ENCODE data around the gene PRX. TPM values are rescaled to one million over a fixed set of nuclear protein-coding genes. Genes with fewer than 3 reads are reported as not detected.

The PRX gene, protein sequence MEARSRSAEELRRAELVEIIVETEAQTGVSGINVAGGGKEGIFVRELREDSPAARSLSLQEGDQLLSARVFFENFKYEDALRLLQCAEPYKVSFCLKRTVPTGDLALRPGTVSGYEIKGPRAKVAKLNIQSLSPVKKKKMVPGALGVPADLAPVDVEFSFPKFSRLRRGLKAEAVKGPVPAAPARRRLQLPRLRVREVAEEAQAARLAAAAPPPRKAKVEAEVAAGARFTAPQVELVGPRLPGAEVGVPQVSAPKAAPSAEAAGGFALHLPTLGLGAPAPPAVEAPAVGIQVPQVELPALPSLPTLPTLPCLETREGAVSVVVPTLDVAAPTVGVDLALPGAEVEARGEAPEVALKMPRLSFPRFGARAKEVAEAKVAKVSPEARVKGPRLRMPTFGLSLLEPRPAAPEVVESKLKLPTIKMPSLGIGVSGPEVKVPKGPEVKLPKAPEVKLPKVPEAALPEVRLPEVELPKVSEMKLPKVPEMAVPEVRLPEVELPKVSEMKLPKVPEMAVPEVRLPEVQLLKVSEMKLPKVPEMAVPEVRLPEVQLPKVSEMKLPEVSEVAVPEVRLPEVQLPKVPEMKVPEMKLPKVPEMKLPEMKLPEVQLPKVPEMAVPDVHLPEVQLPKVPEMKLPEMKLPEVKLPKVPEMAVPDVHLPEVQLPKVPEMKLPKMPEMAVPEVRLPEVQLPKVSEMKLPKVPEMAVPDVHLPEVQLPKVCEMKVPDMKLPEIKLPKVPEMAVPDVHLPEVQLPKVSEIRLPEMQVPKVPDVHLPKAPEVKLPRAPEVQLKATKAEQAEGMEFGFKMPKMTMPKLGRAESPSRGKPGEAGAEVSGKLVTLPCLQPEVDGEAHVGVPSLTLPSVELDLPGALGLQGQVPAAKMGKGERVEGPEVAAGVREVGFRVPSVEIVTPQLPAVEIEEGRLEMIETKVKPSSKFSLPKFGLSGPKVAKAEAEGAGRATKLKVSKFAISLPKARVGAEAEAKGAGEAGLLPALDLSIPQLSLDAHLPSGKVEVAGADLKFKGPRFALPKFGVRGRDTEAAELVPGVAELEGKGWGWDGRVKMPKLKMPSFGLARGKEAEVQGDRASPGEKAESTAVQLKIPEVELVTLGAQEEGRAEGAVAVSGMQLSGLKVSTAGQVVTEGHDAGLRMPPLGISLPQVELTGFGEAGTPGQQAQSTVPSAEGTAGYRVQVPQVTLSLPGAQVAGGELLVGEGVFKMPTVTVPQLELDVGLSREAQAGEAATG (N-terminal part only)
- total RNA-seq (2021; ENCODE audit: unreplicated experiment), result 4.8 TPM
- 4.8 and 5.1 TPM in 2 replicates for polyA plus RNA-seq (2012)
- Bru-seq, nascent RNA, result percentile 41 among the genes with signal in this experiment
- BruChase-seq, experiment 1, labeled RNA remaining after a 6-hour chase, result percentile 55 among the genes with signal in this experiment
- percentile 51 among the genes with signal in this experiment for BruChase-seq, experiment 2, labeled RNA remaining after a 2-hour chase
- long read RNA-seq, partial matches to known transcripts, result 4 of 6 reads
- long read RNA-seq, other reads (novel, unspliced or antisense), result 2 of 6 reads

DNA sequence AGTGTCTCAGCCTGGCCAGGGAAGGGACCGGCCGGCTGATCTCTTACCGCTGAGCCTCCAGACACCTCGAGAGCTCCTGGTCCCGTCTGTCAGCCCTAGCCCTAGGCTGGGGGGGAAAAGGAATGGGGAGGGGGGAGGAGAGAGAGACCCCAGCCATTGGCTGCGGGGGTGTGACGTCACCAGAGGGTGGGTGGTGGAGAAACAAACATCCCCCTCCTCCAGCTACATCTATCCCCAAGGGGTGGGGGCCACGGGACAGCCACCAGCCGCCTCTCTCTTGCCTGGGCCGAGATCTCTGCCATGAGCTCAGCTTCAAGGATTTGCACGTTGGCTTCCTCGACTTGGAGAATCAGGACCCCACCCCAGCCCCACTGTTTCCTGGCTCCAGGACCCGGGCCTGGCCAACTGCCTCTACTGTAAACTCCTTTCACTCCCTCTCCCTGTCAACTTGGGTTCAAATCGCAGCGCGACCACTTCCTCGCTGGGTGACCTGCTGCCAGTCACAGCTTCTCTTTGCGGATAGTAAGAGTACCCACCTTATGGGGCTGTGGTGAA, at the start of gene PRX:
Gene PRX, minus strand, starts transcription at position 88 of the 555 bp plus-strand sequence. CDS start 5,446 bp downstream, outside the sequence.
- Histone ChIP-seq H2AFZ (ENCODE audit: low read depth, low read length, poor library complexity, severe bottlenecking) (no peak within 1 kb of the TSS), H3K4me2 (ENCODE audit: low read length) (peak within 1 kb of the TSS; percentile 87; the same call in 1 of the 2 replicates), H3K36me3 (ENCODE audit: control insufficient read depth in 1 of 2, insufficient read depth in 2 of 2, low read length in 2 of 2) (no peaks in the 10 kb centered on the region), H3K4me3 (replicated peaks in 1 of 2; ENCODE audit: low read depth in 1 of 2, low read length in 2 of 2) (no peak within 1 kb of the TSS), H3K27ac (ENCODE audit: low read depth, low read length) (no peak within 1 kb of the TSS; the same call in 1 of the 2 replicates), H3K27me3 (ENCODE audit: insufficient read depth, low read length) (no peaks in the 10 kb centered on the region), H3K79me2 (ENCODE audit: insufficient read depth, low read length) (no peaks in the 10 kb centered on the region), H3K9ac (ENCODE audit: low read length) (0 out of 2 replicates have a peak within 1 kb of the TSS, but pooled peaks have one; percentile 62), H3K4me1 (ENCODE audit: control insufficient read depth in 1 of 2, insufficient read depth in 2 of 2, low read length in 2 of 2) (peaks cover 41 to 71% of the 10 kb centered on the region in 2 experiments), H3K9me3 (ENCODE audit: control insufficient read depth in 1 of 2, insufficient read depth in 1 of 2, low read depth in 1 of 2, low read length in 2 of 2) (no peaks in the 10 kb centered on the region), H3K9me2 (ENCODE audit: insufficient read depth) (no peaks in the 10 kb centered on the region), H4K20me1 (ENCODE audit: insufficient read depth) (no peaks in the 10 kb centered on the region)
- intact Hi-C loops (cut with micrococcal nuclease), result no loop called here
- RAD21 ChIA-PET (ENCODE audit: low non-redundant PET in 1 of 2, low total read pairs in 2 of 2, uncharacterized antibody in 2 of 2, unreplicated experiment in 2 of 2), result no interaction called here
- BruUV-seq (replicated peaks), result no TSS peak
- no peak for TF ChIP-seq CEBPB (IDR thresholded peaks at IDR 0.05; ENCODE audit: low read depth)
- no peak for TF ChIP-seq ZNF274 (IDR thresholded peaks at IDR 0.05; ENCODE audit: low read depth, low read length)
- TF ChIP-seq EZH2 (IDR thresholded peaks at IDR 0.05), result no peak
- no peak for TF ChIP-seq POLR2A (IDR thresholded peaks at IDR 0.05; ENCODE audit: borderline replicate concordance, extremely low read depth, insufficient read depth, insufficient read length)
- TF ChIP-seq SIN3A (IDR thresholded peaks at IDR 0.05; ENCODE audit: low read depth), result no peak
- no peak for TF ChIP-seq MAX (IDR thresholded peaks at IDR 0.05)
- POLR2A ChIA-PET, result interaction anchor here (1.5 to 4.8 kb wide), 3 partner anchors 7 to 20 kb away, joined by 3 to 23 read pairs (median 14); partner anchors contain the start of gene SERTAD1
- CTCF ChIA-PET, result no interaction called here
- DNase-seq (ENCODE audit: low read depth, low spot score), result no peak
- no peak for ATAC-seq
